Measurements from ENCODE around the gene GRID1.

DNA sequence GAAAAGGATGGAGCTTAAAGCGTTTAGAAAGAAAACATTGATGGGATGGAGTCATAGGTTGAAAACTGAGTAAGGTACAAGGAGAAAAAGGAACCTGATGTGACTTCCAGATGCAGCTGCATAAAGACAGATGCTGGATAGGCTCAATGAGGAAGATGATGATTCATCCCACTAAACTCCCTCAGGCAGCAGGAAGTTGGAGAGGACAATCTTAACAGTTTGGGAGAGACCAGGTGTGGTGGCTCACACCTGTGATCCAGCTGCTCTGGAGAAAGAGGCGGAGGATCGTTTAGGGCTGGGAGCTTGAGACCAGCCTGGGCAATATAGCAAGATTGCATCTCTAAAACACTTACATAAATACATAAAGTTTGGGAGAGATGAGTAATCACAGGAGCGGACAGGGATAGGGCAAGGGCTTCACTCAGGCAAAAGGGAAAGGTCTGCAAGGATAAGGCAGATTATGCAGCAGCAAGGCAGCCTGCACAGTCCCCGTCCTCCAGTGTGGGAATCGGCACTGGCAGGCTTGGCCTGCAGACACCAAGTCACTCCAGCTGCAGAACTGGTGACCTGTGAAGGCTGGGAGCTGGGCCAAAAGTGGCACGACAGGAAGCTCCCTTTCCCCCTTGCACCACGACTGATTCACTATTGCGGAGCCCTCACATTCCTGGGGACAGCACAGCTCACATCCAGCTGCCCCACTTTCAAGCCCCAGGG, 438.5 kb downstream of the GRID1 start:
- no peak for TF ChIP-seq POLR2A (IDR thresholded peaks at IDR 0.05)
- TF ChIP-seq, protein P1, sequence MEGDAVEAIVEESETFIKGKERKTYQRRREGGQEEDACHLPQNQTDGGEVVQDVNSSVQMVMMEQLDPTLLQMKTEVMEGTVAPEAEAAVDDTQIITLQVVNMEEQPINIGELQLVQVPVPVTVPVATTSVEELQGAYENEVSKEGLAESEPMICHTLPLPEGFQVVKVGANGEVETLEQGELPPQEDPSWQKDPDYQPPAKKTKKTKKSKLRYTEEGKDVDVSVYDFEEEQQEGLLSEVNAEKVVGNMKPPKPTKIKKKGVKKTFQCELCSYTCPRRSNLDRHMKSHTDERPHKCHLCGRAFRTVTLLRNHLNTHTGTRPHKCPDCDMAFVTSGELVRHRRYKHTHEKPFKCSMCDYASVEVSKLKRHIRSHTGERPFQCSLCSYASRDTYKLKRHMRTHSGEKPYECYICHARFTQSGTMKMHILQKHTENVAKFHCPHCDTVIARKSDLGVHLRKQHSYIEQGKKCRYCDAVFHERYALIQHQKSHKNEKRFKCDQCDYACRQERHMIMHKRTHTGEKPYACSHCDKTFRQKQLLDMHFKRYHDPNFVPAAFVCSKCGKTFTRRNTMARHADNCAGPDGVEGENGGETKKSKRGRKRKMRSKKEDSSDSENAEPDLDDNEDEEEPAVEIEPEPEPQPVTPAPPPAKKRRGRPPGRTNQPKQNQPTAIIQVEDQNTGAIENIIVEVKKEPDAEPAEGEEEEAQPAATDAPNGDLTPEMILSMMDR (IDR thresholded peaks at IDR 0.05): no peak
